ENCODE results near the gene PITPNM3. TPM values are rescaled to one million over a fixed set of nuclear protein-coding genes. Genes with fewer than 3 reads are reported as not detected.

Gene PITPNM3
- total RNA-seq, 4 donors from 2014 or later = 12.7 to 51.6 (median 29.7) TPM

- Histone ChIP-seq H3K4me1 (peaks cover 0 to 17% (median 10%) of the 10 kb centered on the region in 4 donors), H3K9me3 (no peaks in the 10 kb centered on the region), H3K27ac (no peak overlapping the region), H3K27me3 (peaks cover 5% of the 10 kb centered on the region), H3K4me3 (no peak overlapping the region), H3K36me3 (no peaks in the 10 kb centered on the region)
- TF ChIP-seq CTCF (IDR thresholded peaks at IDR 0.05) (no peak), POLR2AphosphoS5 (IDR thresholded peaks at IDR 0.05) (no peak), POLR2A (IDR thresholded peaks at IDR 0.05) (no peak), EP300 (IDR thresholded peaks at IDR 0.05; ENCODE audit: low read depth) (no peak)
- in situ Hi-C loops (cut with MboI; ENCODE audit: low pct_ligation_motif_present in 1 of 4, low pct_unique_long_range_greater_than_20kb in 1 of 4, low sequenced_read_pairs in 3 of 4) (loop anchor here in 3 of 4 donors (25.0 kb wide), 1 partner anchor 185 kb away; the partner anchor contains the start of genes KIAA0753 (in 3 of the 3) and TXNDC17 (in 3 of the 3)), intact Hi-C loops (cut with DNase I; ENCODE audit: low total_unique reads) (no loop called here)
- DNase-seq = no peak
- 89% methylated on average over 3 to 10 of the region's 10 CpGs for WGBS, 2 donors (ENCODE audit: low coverage in 1 of 2)
Observed at GRCh38 chr17:6452471-6453266, 103.7 kb downstream of the PITPNM3 start.

GRCh38 chr17:6450926-6451832, 105.2 kb downstream of the PITPNM3 start:
- TF ChIP-seq CTCF (IDR thresholded peaks at IDR 0.05) (no peak), POLR2AphosphoS5 (IDR thresholded peaks at IDR 0.05) (no peak), EP300 (IDR thresholded peaks at IDR 0.05; ENCODE audit: low read depth) (no peak), POLR2A (IDR thresholded peaks at IDR 0.05) (no peak)
- H3K9me3 ChIP-seq = no peaks in the 10 kb centered on the region
- H3K27ac ChIP-seq = no peak overlapping the region
- H3K36me3 ChIP-seq = no peaks in the 10 kb centered on the region
- no peak overlapping the region for H3K4me3 ChIP-seq
- in situ Hi-C loops (cut with MboI; ENCODE audit: low pct_ligation_motif_present in 1 of 4, low pct_unique_long_range_greater_than_20kb in 1 of 4, low sequenced_read_pairs in 3 of 4) (loop anchor here in 3 of 4 donors (25.0 kb wide), 1 partner anchor 186 kb away; the partner anchor contains the start of genes KIAA0753 (in 3 of the 3) and TXNDC17 (in 3 of the 3)), intact Hi-C loops (cut with DNase I; ENCODE audit: low total_unique reads) (no loop called here)
- peaks cover 0 to 7% (median 3%) of the 10 kb centered on the region in 4 donors for H3K4me1 ChIP-seq
- no peak for DNase-seq
- WGBS, 2 donors (ENCODE audit: low coverage in 1 of 2) = 34 to 41% methylated on average over 6 to 12 of the region's 12 CpGs
- H3K27me3 ChIP-seq = peaks cover 5% of the 10 kb centered on the region

DNA sequence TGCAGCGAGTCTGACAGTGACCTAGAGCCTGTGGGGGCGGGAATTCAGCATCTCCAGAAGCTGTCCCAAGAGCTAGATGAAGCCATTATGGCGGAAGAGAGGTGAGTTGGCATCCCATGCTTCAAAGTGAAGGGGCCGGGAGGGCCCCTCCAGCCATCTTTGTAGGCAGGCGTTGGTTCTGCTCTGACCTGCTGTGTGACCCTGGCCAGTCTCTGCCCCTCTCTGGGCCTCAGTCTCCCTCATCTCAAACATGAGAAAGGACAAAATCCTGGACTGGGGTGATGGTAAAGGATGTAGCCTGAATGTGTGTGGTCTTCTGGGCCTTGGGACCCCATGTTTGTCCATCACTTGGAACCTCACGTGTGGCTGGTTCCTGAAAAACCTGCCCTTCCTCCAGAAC, 107.0 kb downstream of the PITPNM3 start:
- DNase-seq = no peak
- no peak overlapping the region for H3K4me3 ChIP-seq
- in situ Hi-C loops (cut with MboI; ENCODE audit: low pct_ligation_motif_present in 1 of 4, low pct_unique_long_range_greater_than_20kb in 1 of 4, low sequenced_read_pairs in 3 of 4) = no loop called here

More for the DNA sequence above, 107.0 kb downstream of the PITPNM3 start:
- TF ChIP-seq CTCF (IDR thresholded peaks at IDR 0.05) (no peak), EP300 (IDR thresholded peaks at IDR 0.05; ENCODE audit: low read depth) (no peak), POLR2A (IDR thresholded peaks at IDR 0.05) (no peak), POLR2AphosphoS5 (IDR thresholded peaks at IDR 0.05) (no peak)
- Histone ChIP-seq H3K27me3 (no peaks in the 10 kb centered on the region), H3K4me1 (peaks cover 0 to 6% (median 5%) of the 10 kb centered on the region in 4 donors), H3K36me3 (no peaks in the 10 kb centered on the region), H3K9me3 (no peaks in the 10 kb centered on the region), H3K27ac (no peak overlapping the region)
- intact Hi-C loops (cut with DNase I; ENCODE audit: low total_unique reads) = no loop called here
- 89% methylated on average over 6 of the region's 6 CpGs; no CpG with 5 or more reads in 1 of the 2 donors for WGBS, 2 donors (ENCODE audit: low coverage in 1 of 2)

Data from transverse colon (tissue), 4 donors.